Liver (tissue), 3 donors: ENCODE data around the gene PIMREG.

ENCODE experiments used
- CTCF ChIP-seq: fragments of 150-350 bp; IDR thresholded peaks from 2 replicates; pipeline ENCODE4 v1.5.1; 2017; ENCODE audit warnings: improper control_type of control experiment, low read depth, low read length; ENCODE audit not compliant: missing input control
- GABPA ChIP-seq, 2 donors: IDR thresholded peaks in 1 of 2; conservative IDR thresholded peaks in 1 of 2; 2 replicates each; pipeline ENCODE4 v1.6.1; 2016; ENCODE audit warnings: antibody characterized with exemption in 2 of 2, mild to moderate bottlenecking in 1 of 2, moderate library complexity in 1 of 2
- JUND ChIP-seq, 2 donors: IDR thresholded peaks; 2 replicates each; pipeline ENCODE4 v1.6.1; 2016; ENCODE audit warnings: antibody characterized with exemption in 2 of 2
- MAX ChIP-seq: IDR thresholded peaks from 2 replicates; pipeline ENCODE4 v1.6.1; 2016; ENCODE audit warnings: antibody characterized with exemption
- TAF1 ChIP-seq: conservative IDR thresholded peaks from 2 replicates; pipeline ENCODE4 v1.6.1; 2016; ENCODE audit warnings: antibody characterized with exemption, mild to moderate bottlenecking
- donor health status: healthy.
- donor health status: healthy.

GRCh38 chr17:6429266-6429665 lies 15.0 kb upstream of the PIMREG start:
- TF ChIP-seq CTCF = no peak
- TF ChIP-seq MAX = no peak
- no peak for TF ChIP-seq TAF1
- no peak for TF ChIP-seq JUND (IDR thresholded peaks at IDR 0.05)
- no peak for TF ChIP-seq GABPA (IDR thresholded peaks at IDR 0.05 in 1 of 2, conservative IDR thresholded peaks at IDR 0.05 in 1 of 2)
